T1000 (cell line): ENCODE results near the gene COCH.
"Not testable (repeated sequence)": the region's sequence is repeated elsewhere in the genome, so short reads cannot be mapped to it uniquely, and the experiment has no call there.

Source experiments
- DNase-seq: peaks from one replicate; lab custom pipeline; 2025; ENCODE audit warnings: mixed read lengths; lab: John Stamatoyannopoulos, UW

Gene COCH

GRCh38 chr14:30925254-30925653, 50.9 kb downstream of the COCH start:
- no peak for DNase-seq

- DNase-seq: no peak
Measured at GRCh38 chr14:30928462-30928861, 54.1 kb downstream of the COCH start.

- DNase-seq: not testable (repeated sequence)
Measured at GRCh38 chr14:30933937-30934336, 59.6 kb downstream of the COCH start.

GRCh38 chr14:30935445-30935844, 61.1 kb downstream of the COCH start:
- no peak for DNase-seq

- DNase-seq: no peak
Measured at GRCh38 chr14:30938617-30939016, 64.3 kb downstream of the COCH start.
